CD14-positive monocyte (primary cell): Measurements from ENCODE around the gene ERLIN1. TPM values are rescaled to one million over a fixed set of nuclear protein-coding genes. Genes with fewer than 3 reads are reported as not detected.

Experiments
- DNase-seq, 3 donors: peaks; one replicate each; pipeline ENCODE4 v3.0.0-alpha.2; 2011 to 2022
- H2AFZ ChIP-seq: 2 replicates; pipeline ENCODE4 v1.6.0; 2012; ENCODE audit warnings: mild to moderate bottlenecking, low read depth, low read length, inconsistent platforms; ENCODE audit not compliant: insufficient read depth, poor library complexity, severe bottlenecking
- H3K27ac ChIP-seq, 2 donors: 1 replicate in 1 of 2; 2 replicates in 1 of 2; pipeline ENCODE4 v1.5.1; 2012 to 2013; ENCODE audit warnings: low read length in 2 of 2, control low read depth in 1 of 2, inconsistent platforms in 1 of 2, low read depth in 1 of 2, mild to moderate bottlenecking in 1 of 2
- H3K27me3 ChIP-seq, 2 donors: one replicate each; pipeline versions ENCODE4 v1.6.0 to v1.6.1; 2011 to 2013; ENCODE audit warnings: low read length in 2 of 2; ENCODE audit not compliant: control insufficient read depth in 2 of 2, insufficient read depth in 2 of 2
- H3K36me3 ChIP-seq, 2 donors: replicated peaks in 1 of 2; 1 replicate in 1 of 2; 2 replicates in 1 of 2; pipeline versions ENCODE4 v1.5.1 to v1.6.1; 2012 to 2013; ENCODE audit warnings: low read length in 2 of 2, control low read depth in 1 of 2, inconsistent platforms in 1 of 2, mild to moderate bottlenecking in 1 of 2; ENCODE audit not compliant: insufficient read depth in 2 of 2, control insufficient read depth in 1 of 2
- H3K4me1 ChIP-seq, 2 donors: 1 replicate in 1 of 2; 2 replicates in 1 of 2; pipeline versions ENCODE4 v1.5.1 to v1.6.1; 2012 to 2013; ENCODE audit warnings: low read length in 2 of 2, control low read depth in 1 of 2, inconsistent platforms in 1 of 2, mild to moderate bottlenecking in 1 of 2, moderate library complexity in 1 of 2; ENCODE audit not compliant: insufficient read depth in 2 of 2, control insufficient read depth in 1 of 2
- H3K4me2 ChIP-seq: replicated peaks from 2 replicates; pipeline ENCODE3; 2012; ENCODE audit warnings: low read length, moderate library complexity, mild to moderate bottlenecking; ENCODE audit not compliant: poor library complexity, severe bottlenecking; ENCODE audit errors: extremely low read depth
- H3K4me3 ChIP-seq, 3 experiments: fragments of 200-600 bp in 1 of 3; sonication (generic) in 1 of 3; replicated peaks in 1 of 3; 1 replicate in 2 of 3; 2 replicates in 1 of 3; pipeline ENCODE4 v1.5.1; 2011 to 2013; ENCODE audit warnings: low read length in 3 of 3, mild to moderate bottlenecking in 3 of 3, control low read depth in 2 of 3, low read depth in 2 of 3, inconsistent platforms in 1 of 3, moderate library complexity in 1 of 3
- H3K79me2 ChIP-seq: 2 replicates; pipeline ENCODE4 v1.6.0; 2012; ENCODE audit warnings: mild to moderate bottlenecking, control low read depth, inconsistent platforms, low read length, moderate library complexity; ENCODE audit not compliant: insufficient read depth
- H3K9ac ChIP-seq: 2 replicates; pipeline ENCODE4 v1.6.0; 2017; ENCODE audit warnings: low read length, mild to moderate bottlenecking; ENCODE audit not compliant: insufficient read depth, poor library complexity, severe bottlenecking
- H3K9me3 ChIP-seq, 2 donors: replicated peaks in 1 of 2; 1 replicate in 1 of 2; 2 replicates in 1 of 2; pipeline versions ENCODE4 v1.5.1 to v1.6.1; 2012 to 2013; ENCODE audit warnings: low read length in 2 of 2, control low read depth in 1 of 2; ENCODE audit not compliant: control insufficient read depth in 1 of 2, insufficient read depth in 1 of 2
- H4K20me1 ChIP-seq: 2 replicates; pipeline ENCODE4 v1.6.0; 2012; ENCODE audit warnings: mild to moderate bottlenecking, low read length, control low read depth, moderate library complexity; ENCODE audit not compliant: insufficient read depth
- H3K27ac Mint-ChIP-seq, 7 donors: one replicate each; pipeline ENCODE4 v1.8.0; 2020; ENCODE audit warnings: mild to moderate bottlenecking in 7 of 7, mixed read lengths in 7 of 7, moderate library complexity in 6 of 7, inconsistent platforms in 2 of 7
- H3K27me3 Mint-ChIP-seq, 3 donors: one replicate each; pipeline ENCODE4 v1.8.0; 2021 to 2022; ENCODE audit warnings: low read depth in 3 of 3, mild to moderate bottlenecking in 3 of 3, mixed read lengths in 3 of 3, moderate library complexity in 3 of 3, inconsistent platforms in 1 of 3
- H3K36me3 Mint-ChIP-seq, 2 donors: one replicate each; pipeline ENCODE4 v1.8.0; 2020; ENCODE audit warnings: mixed read lengths in 2 of 2, inconsistent platforms in 1 of 2, mild to moderate bottlenecking in 1 of 2
- H3K4me1 Mint-ChIP-seq: one replicate; pipeline ENCODE4 v1.8.0; 2020; ENCODE audit warnings: mild to moderate bottlenecking, mixed read lengths
- H3K4me3 Mint-ChIP-seq, 2 donors: one replicate each; pipeline ENCODE4 v1.8.0; 2020; ENCODE audit warnings: mild to moderate bottlenecking in 2 of 2, mixed read lengths in 2 of 2, moderate library complexity in 1 of 2
- H3K9me3 Mint-ChIP-seq, 7 donors: one replicate each; pipeline ENCODE4 v1.8.0; 2020 to 2022; ENCODE audit warnings: mixed read lengths in 7 of 7, mild to moderate bottlenecking in 6 of 7, moderate library complexity in 6 of 7, inconsistent platforms in 2 of 7
- WGBS: methylation state at CpG from one replicate; pipeline ENCODE4 v1.1.5; 2013; ENCODE audit warnings: missing lambda C conversion rate; ENCODE audit not compliant: insufficient coverage; 5-methylcytosine and 5-hydroxymethylcytosine counted together
- intact Hi-C, 2 donors: fragments of 100-400 bp; cut with micrococcal nuclease; formaldehyde crosslinking; loops; one replicate each; pipeline versions ENCODE4 v1.15.0 to v1.15.1; 2023
- polyA plus RNA-seq, 3 donors: library from polyadenylated mRNA; depleted of rRNA in 1 of 3; unstranded in 2 of 3; stranded (reverse) in 1 of 3; fragments of 300-500 nt in 2 of 3; fragments of >200 nt in 1 of 3; fragmentation: Illumina TruSeq in 2 of 3; gene quantifications; 1 replicate in 2 of 3; 2 replicates in 1 of 3; pipeline ENCODE4 v1.2.3, GENCODE V29; 2012 to 2021
- TF ChIP-seq, protein P1 (sequence below): fragments of 200-600 bp; IDR thresholded peaks from one replicate; pipeline ENCODE4 v1.8.0; 2022; ENCODE audit warnings: antibody characterized with exemption, mild to moderate bottlenecking

Gene ERLIN1
- polyA plus RNA-seq, 3 donors, result 14.5 to 31.4 (median 18.7) TPM

DNA sequence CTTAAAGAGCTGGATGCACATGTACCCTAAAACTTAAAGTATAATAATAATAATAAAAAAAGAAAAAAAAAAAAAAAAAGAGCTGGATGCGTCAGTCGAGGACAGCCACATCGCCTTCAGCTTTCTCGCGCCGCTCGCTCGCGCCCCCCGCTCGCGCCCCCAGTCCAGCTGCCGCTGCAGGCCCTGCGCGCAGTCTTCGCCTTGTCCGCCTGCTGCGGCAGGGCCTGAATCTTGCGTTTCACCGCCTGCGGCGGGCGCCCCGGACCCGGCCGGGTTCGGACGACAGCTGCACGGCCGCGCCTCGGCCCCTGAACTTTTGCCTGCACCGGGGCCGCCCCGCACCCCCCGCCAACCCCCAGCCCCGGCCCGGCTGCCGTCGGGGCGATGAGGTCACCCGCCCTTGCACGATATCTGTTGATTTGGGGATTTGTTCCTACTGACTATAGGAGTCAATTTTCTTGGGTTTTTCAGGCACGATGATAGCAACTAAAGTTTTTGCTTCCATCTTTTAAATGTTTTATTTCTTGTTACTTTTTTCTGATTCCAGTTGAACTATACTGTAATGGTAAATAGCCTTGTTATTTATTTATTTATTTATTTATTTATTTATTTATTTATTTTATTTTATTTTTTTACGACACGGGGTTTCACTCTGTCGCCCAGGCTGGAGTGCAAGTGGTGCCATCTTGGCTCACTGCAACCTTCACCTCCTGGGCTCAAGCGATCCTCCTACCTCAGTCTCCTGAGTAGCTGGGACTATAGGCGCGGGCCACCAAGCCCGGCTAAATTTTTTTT, 70.7 kb downstream of the ERLIN1 start:
- 27% methylated on average over 35 of the region's 51 CpGs for whole genome bisulfite sequencing
- no peak for DNase-seq

DNA sequence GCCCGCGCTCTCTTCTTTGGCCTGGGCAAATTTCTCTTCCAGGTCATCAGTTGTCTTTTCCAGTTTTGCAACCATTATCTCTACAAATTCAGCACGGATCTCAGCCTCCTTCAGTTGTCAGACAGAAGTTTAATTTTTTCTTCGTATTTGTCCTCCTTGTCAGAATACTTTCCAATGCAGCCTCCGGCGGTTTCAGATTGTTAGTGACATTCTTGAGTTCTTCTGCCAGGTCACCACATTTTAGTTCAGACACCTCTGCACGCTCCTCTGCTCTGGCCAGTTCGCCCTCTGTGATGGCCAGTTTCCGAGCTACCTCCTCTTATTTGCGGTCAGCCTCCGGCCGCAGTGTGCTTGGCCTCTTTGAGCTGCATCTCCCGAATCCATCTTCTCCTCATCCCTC, 71.4 kb downstream of the ERLIN1 start:
- H3K4me3 Mint-ChIP-seq, result peak overlapping the region in 1 of 2 donors; percentile 81
- Histone ChIP-seq H3K79me2 (no peaks in the 10 kb centered on the region), H3K4me3 (no peak overlapping the region), H3K4me2 (no peak overlapping the region), H3K4me1 (no peaks in the 10 kb centered on the region), H4K20me1 (no peaks in the 10 kb centered on the region), H3K36me3 (no peaks in the 10 kb centered on the region), H3K27ac (no peak overlapping the region), H3K9me3 (no peaks in the 10 kb centered on the region), H3K9ac (no peak overlapping the region), H3K27me3 (peaks cover 7 to 9% of the 10 kb centered on the region in 2 donors), H2AFZ (no peak overlapping the region)
- TF ChIP-seq, protein P1, sequence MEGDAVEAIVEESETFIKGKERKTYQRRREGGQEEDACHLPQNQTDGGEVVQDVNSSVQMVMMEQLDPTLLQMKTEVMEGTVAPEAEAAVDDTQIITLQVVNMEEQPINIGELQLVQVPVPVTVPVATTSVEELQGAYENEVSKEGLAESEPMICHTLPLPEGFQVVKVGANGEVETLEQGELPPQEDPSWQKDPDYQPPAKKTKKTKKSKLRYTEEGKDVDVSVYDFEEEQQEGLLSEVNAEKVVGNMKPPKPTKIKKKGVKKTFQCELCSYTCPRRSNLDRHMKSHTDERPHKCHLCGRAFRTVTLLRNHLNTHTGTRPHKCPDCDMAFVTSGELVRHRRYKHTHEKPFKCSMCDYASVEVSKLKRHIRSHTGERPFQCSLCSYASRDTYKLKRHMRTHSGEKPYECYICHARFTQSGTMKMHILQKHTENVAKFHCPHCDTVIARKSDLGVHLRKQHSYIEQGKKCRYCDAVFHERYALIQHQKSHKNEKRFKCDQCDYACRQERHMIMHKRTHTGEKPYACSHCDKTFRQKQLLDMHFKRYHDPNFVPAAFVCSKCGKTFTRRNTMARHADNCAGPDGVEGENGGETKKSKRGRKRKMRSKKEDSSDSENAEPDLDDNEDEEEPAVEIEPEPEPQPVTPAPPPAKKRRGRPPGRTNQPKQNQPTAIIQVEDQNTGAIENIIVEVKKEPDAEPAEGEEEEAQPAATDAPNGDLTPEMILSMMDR, result no peak
- no peak for DNase-seq
- 98% methylated on average over 11 of the region's 13 CpGs for WGBS
- intact Hi-C loops, result no loop called here
- peaks cover 1% of the 10 kb centered on the region for H3K4me1 Mint-ChIP-seq
- peaks cover 0 to 1% of the 10 kb centered on the region in 2 donors for H3K36me3 Mint-ChIP-seq
- peaks cover 29 to 30% (median 30%) of the 10 kb centered on the region in 3 donors for H3K27me3 Mint-ChIP-seq
- peaks cover 0 to 11% (median 4%) of the 10 kb centered on the region in 7 donors for H3K9me3 Mint-ChIP-seq
- H3K27ac Mint-ChIP-seq, result peak overlapping the region in 1 of 7 donors; percentile 68

More for the DNA sequence above, 70.7 kb downstream of the ERLIN1 start:
- H3K36me3 ChIP-seq, result no peaks in the 10 kb centered on the region
- Mint-ChIP-seq H3K4me3 (peak overlapping the region in 1 of 2 donors; percentile 81), H3K27me3 (peaks cover 29 to 30% (median 30%) of the 10 kb centered on the region in 3 donors), H3K27ac (no peak overlapping the region), H3K36me3 (peaks cover 0 to 1% of the 10 kb centered on the region in 2 donors), H3K4me1 (peaks cover 1% of the 10 kb centered on the region), H3K9me3 (peaks cover 0 to 11% (median 4%) of the 10 kb centered on the region in 7 donors)
- intact Hi-C loops, result no loop called here
- H3K27ac ChIP-seq, result no peak overlapping the region
- H3K9me3 ChIP-seq, result no peaks in the 10 kb centered on the region
- TF ChIP-seq, protein P1, result no peak
- H4K20me1 ChIP-seq, result no peaks in the 10 kb centered on the region
- no peaks in the 10 kb centered on the region for H3K79me2 ChIP-seq
- H2AFZ ChIP-seq, result no peak overlapping the region
- H3K4me1 ChIP-seq, result no peaks in the 10 kb centered on the region
- H3K4me2 ChIP-seq, result no peak overlapping the region
- peaks cover 7 to 9% of the 10 kb centered on the region in 2 donors for H3K27me3 ChIP-seq
- no peak overlapping the region for H3K9ac ChIP-seq
- H3K4me3 ChIP-seq, result no peak overlapping the region
